GOT3 (cell line): ENCODE data around the gene DDX50.
"Not testable (repeated sequence)": the region's sequence is repeated elsewhere in the genome, so short reads cannot be mapped to it uniquely, and the experiment has no call there.

Experiments
- DNase-seq: peaks from one replicate; lab custom pipeline; 2025; ENCODE audit warnings: mixed read lengths; lab: John Stamatoyannopoulos, UW

The DDX50 gene

DNA sequence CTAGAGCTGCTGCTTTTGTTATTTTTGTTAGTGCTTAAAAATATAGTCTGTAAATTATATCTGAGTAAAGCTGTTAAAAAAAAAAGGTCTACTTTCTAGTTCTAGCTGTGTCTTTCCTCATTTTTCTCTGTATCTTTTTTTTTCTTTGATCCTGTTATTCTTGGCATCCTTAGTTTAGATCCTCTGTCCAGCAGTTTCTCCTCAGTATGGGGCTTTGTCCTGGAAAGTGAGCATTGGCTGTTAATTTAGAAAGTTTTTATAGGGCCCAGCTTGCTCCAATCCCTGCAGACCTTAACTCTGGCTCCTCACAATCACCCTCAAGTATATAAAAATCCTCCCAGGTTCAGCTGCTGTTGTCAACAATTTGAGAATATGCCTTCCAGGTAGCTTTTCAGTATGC is 23.5 kb downstream of the DDX50 start:
- DNase-seq = no peak

DNA sequence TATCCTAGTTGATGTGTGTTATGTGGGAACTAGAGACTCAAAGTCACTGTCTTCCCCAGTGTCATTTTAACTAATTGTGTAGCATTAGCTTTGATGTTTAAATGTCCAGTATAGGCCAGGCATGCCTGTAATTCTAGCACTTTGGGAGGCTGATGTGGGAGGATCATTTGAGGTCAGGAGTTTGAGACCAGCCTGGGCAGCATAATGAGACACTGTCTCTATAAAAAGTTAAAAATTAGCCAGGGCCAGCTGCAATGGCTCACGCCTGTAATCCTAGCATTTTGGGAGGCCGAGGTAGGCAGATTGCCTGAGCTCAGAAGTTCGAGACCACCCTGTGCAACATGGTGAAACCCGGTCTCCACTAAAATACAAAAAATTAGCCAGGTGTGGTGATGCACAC is 24.4 kb downstream of the DDX50 start:
- no peak for DNase-seq

DNA sequence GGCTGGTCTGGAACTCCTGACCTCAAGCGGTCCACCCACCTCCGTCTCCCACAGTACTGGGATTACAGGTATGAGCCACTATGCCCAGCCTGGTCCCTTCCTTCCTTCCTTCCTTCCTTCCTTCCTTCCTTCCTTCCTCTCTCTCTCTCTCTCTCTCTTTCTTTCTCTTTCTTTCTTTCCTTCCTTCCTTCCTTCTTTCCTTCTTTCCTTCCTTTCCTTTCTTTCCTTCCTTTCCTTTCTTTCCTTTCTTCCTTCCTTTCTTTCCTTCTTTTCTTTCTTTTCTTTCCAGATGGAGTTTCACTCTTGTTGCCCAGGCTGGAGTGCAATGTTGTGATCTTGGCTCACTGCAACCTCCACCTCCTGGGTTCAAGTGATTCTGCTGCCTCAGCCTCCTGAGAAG is 28.0 kb downstream of the DDX50 start:
- DNase-seq = not testable (repeated sequence)

DNA sequence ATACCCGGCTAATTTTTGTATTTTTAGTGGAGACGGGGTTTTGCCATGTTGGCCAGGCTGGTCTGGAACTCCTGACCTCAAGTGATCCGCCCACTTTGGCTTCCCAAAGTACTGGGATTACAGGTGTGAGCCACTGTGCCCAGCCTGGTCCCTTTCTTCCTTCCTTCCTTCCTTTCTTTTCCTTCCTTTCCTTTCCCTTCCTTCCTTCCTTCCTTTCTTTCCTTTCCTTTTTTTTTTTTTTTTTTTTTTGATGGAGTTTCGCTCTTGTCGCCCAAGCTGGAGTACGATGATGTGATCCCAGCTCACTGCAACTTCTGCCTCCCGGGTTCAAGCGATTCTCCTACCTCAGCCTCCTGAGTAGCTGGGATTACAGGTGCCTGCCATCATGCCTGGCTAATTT is 28.8 kb downstream of the DDX50 start:
- not testable (repeated sequence) for DNase-seq

- not testable (repeated sequence) for DNase-seq
These were observed 31.7 kb downstream of the DDX50 start for GRCh38 chr10:68932860-68933259.

- DNase-seq = no peak
These were observed 33.9 kb downstream of the DDX50 start for GRCh38 chr10:68934994-68935393.

DNA sequence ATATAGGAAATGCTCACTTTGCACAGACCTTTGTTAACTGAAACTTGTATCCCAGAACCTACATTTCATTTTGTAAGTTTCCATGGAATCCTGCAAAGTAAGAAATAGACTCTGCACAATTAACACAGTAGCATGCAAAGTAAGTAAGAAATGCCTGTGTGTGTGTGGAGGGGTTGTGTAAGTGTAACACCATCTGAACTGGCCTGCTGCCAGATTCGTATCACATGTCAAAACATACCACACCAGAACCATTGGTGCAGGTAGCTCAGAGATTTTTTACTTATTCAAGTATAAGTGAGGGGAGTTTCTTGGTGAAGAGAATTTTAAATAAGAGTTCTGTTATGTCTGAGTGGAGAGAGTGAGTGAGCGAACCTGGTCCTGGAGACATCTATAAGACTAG is 37.0 kb downstream of the DDX50 start:
- no peak for DNase-seq

- DNase-seq = no peak
These were observed 37.8 kb downstream of the DDX50 start for GRCh38 chr10:68938884-68939283.

DNA sequence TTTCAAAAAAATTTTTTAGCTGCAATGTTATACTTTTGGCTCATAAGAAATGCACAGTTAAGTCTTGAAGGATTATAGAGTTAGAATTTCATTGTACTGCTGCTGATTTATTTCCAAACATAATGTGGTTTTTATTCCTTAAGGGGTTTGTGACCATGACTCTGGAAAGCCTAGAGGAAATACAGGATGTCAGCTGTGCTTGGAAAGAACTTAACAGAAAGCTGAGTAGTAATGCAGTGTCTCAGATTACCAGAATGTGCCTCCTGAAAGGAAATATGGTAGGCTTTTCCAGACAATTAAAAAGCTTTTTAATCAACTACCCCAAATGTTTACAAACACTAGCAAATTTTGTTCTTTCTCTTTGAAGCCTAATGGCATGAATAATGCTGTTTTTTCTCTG is 39.8 kb downstream of the DDX50 start:
- DNase-seq = not testable (repeated sequence)

GRCh38 chr10:68950598-68950997 is 49.5 kb downstream of the DDX50 start:
- no peak for DNase-seq

GRCh38 chr10:68954904-68955303 is 53.8 kb downstream of the DDX50 start:
- no peak for DNase-seq

GRCh38 chr10:68955355-68955831 is 54.3 kb downstream of the DDX50 start:
- DNase-seq = no peak

GRCh38 chr10:68955832-68956532 is 54.9 kb downstream of the DDX50 start, which contains the start of gene DDX21:
Gene DDX21, plus strand, starts transcription at chr10:68956170. Its CDS starts 56 bp downstream, at chr10:68956226.
- peak; percentile 46 for DNase-seq

DNA sequence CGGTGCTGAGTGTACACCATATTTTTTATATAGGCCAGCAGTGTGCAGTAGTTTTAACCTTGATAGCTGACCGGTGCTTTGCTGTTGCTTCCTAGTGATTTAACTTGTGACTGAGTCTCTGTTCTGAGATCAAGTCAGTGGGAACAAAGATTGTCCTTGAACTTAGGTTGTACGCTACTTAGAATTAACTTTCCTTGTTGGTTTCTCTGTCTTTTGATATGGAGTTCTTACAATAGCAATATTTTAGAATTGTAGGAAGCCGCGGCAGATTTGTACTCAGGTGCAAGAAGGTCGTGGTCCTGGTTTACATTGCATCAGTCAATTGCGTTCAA is 56.1 kb downstream of the DDX50 start:
- DNase-seq = no peak

- DNase-seq = no peak
These were observed 56.5 kb downstream of the DDX50 start for GRCh38 chr10:68957654-68958053.

- DNase-seq = no peak
These were observed 58.8 kb downstream of the DDX50 start for GRCh38 chr10:68959695-68960527.

- no peak for DNase-seq
These were observed 62.0 kb downstream of the DDX50 start for GRCh38 chr10:68963151-68963550.

DNA sequence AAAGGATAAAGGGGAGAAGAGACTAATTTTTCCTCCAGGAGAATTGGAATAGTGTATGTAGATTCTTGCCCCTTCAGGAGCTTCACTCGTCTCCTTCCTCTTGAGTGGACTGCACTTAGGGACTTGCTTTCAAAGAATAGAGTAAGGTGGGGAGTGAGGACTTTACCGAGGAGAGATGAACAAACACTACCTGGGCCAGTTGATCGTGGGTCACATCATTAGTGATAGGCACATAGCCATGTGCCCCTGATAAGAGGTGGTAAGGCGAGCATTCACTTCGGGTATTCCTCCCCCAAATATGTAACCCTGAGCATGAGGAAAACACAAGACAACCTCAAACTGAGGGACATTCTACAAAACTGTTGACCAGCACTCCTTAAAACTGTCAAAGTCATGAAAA is 72.9 kb downstream of the DDX50 start:
- DNase-seq = no peak

GRCh38 chr10:68975936-68976473 is 74.9 kb downstream of the DDX50 start:
- DNase-seq = not testable (repeated sequence)

DNA sequence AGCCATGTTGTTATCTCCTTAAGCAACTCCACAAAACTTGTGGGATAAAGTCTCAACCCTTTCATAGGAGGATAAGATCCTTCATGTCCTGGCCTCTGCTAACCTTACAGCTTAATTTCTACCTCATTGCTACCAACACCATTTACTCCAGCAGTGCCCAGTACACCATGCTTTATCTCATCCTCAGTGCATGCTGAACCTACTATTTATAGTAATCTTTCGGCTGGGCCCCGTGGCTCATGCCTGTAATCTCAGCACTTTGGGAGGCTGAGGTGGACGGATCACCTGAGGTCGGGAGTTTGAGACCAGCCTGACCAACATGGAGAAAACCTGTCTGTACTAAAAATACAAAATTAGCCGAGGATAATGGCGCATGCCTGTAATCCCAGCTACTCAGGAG is 78.6 kb downstream of the DDX50 start:
- DNase-seq = not testable (repeated sequence)

DNA sequence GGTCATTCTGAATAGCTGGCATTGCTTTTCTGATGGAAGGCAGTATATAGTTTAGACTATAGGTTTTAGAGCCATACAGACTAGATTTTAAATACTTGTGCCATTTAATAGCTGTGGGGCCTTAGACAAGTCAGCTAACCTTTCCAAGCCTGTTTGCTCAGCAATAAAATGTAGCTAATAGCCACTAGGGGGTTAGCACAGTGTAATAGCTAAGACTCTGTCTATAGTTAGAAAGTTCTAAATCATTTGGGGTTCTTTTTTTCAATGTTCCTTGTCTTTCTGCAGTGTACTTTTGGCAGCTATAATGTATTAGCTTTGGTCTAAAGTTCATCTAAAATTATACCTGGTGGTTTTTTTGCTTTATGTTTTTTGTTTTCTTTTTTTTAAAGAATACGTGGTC is 80.0 kb downstream of the DDX50 start:
- DNase-seq = no peak

- no peak for DNase-seq
These were observed 81.3 kb downstream of the DDX50 start for GRCh38 chr10:68982389-68982788.

DNA sequence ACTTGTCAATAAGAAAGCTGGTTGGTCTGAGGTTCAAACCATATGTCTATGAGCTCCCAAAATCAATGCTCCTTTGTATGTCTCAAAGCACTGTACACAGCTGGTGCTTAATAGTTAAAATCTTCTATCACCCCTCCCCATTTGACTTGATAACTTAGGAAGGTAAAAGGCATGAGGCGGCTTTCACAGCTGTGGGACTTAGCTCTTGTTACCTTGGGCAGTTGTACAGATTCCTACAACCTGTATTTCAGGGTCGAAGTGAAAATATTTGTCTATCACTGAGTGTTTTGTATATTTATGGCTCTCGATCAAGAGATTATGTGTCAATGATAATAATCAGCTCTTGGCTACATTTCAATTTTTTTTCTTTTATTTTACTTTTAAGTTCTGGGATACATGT is 86.5 kb downstream of the DDX50 start:
- DNase-seq = no peak
